ENCODE measurements around the gene MATCAP1. TPM values are rescaled to one million over a fixed set of nuclear protein-coding genes. Genes with fewer than 3 reads are reported as not detected.

Gene MATCAP1
- total and polyA plus RNA-seq, 2 of the 4 experiments (the other 2 are of a cell fraction) = 8.2 to 43.9 TPM

- in situ Hi-C loops (cut with MboI; ENCODE audit: low sequenced_read_pairs) (no loop called here), dilution Hi-C loops (cut with HindIII; ENCODE audit: low sequenced_read_pairs, unreplicated experiment) (no loop called here)
Observed at GRCh38 chr16:67211674-67212073, 27.9 kb upstream of the MATCAP1 start.

More at GRCh38 chr16:67211674-67212073, 27.9 kb upstream of the MATCAP1 start:
- Histone ChIP-seq H3K4ac (ENCODE audit: low read depth, low read length) (no peak overlapping the region), H3K9ac (ENCODE audit: low read depth, low read length) (no peak overlapping the region), H3K56ac (ENCODE audit: extremely low read depth, insufficient read depth, low read length) (no peak overlapping the region), H3K9me1 (ENCODE audit: insufficient read depth, low read length) (peaks cover 20% of the 10 kb centered on the region), H2BK20ac (ENCODE audit: low read depth, low read length) (no peak overlapping the region), H3K9me3 (ENCODE audit: control insufficient read depth, insufficient read depth, low read length) (no peaks in the 10 kb centered on the region), H3K79me1 (ENCODE audit: low read depth in 1 of 2, low read length in 2 of 2) (peaks cover 0 to 9% of the 10 kb centered on the region in 2 experiments; a peak in 1 of 4 replicates), H3K4me1 (ENCODE audit: control insufficient read depth, insufficient read depth, low read length) (peaks cover 8% of the 10 kb centered on the region), H4K20me1 (ENCODE audit: insufficient read depth, low read length) (0 out of 2 replicates have a peak, but pooled peaks cover 6% of the 10 kb centered on the region), H4K91ac (ENCODE audit: insufficient read depth, low read depth, low read length) (no peak overlapping the region), H2AFZ (replicated peaks; ENCODE audit: low read length, poor library complexity) (no peak overlapping the region), H3K18ac (ENCODE audit: low read depth, low read length) (no peak overlapping the region), H3K4me2 (ENCODE audit: low read depth, low read length) (no peak overlapping the region), H2AK5ac (ENCODE audit: low read depth, low read length) (no peak overlapping the region), H2AK9ac (replicated peaks; ENCODE audit: low read depth, low read length, poor library complexity) (no peak overlapping the region), H4K8ac (ENCODE audit: low read depth in 2 of 2, low read length in 2 of 2) (no peak overlapping the region), H3K27ac (ENCODE audit: insufficient read depth, low read length) (no peak overlapping the region), H3K4me3 (ENCODE audit: insufficient read depth, low read depth, low read length) (no peak overlapping the region), H3K14ac (replicated peaks; ENCODE audit: low read depth, low read length) (no peak overlapping the region), H3K27me3 (ENCODE audit: control insufficient read depth, insufficient read depth, low read length) (no peaks in the 10 kb centered on the region), H3K36me3 (ENCODE audit: control insufficient read depth, insufficient read depth, low read length) (no peaks in the 10 kb centered on the region), H2BK5ac (ENCODE audit: low read depth, low read length, poor library complexity, severe bottlenecking) (no peak overlapping the region), H4K5ac (ENCODE audit: low read depth, low read length) (no peak overlapping the region), H3K23ac (ENCODE audit: low read depth, low read length) (no peak overlapping the region), H2BK15ac (ENCODE audit: low read depth, low read length) (no peak overlapping the region), H2BK120ac (ENCODE audit: low read depth, low read length) (no peak overlapping the region)
- DNase-seq = no peak
- ChIA-PET CTCF (interaction anchor here (1.5 kb wide), 1 partner anchor 14 kb away, joined by 3 read pairs; no protein-coding TSS in a partner anchor), POLR2A (ENCODE audit: unreplicated experiment) (no interaction called here)
- intact Hi-C loops (cut with micrococcal nuclease) = no loop called here
- TF ChIP-seq RCOR1 (IDR thresholded peaks at IDR 0.05; ENCODE audit: insufficient replicate concordance, low read length) = no peak
- no peak for TF ChIP-seq SMC3 (IDR thresholded peaks at IDR 0.05; ENCODE audit: low read depth, low read length)
- no peak for TF ChIP-seq FOS (IDR thresholded peaks at IDR 0.05; ENCODE audit: low read depth, low read length)
- no peak for TF ChIP-seq USF2 (IDR thresholded peaks at IDR 0.05; ENCODE audit: low read depth, low read length)
- TF ChIP-seq CEBPB (IDR thresholded peaks at IDR 0.05; ENCODE audit: low read depth, low read length) = no peak
- no peak for TF ChIP-seq RAD21 (IDR thresholded peaks at IDR 0.05; ENCODE audit: low read length)
- no peak for TF ChIP-seq CHD1 (IDR thresholded peaks at IDR 0.05; ENCODE audit: low read depth, low read length)
- TF ChIP-seq MXI1 (IDR thresholded peaks at IDR 0.05; ENCODE audit: borderline replicate concordance, low read depth, low read length) = no peak
- TF ChIP-seq CTCF (conservative IDR thresholded peaks at IDR 0.05; ENCODE audit: low read depth, low read length) = no peak
- TF ChIP-seq ELK1 (IDR thresholded peaks at IDR 0.05; ENCODE audit: borderline replicate concordance, low read depth, low read length) = no peak
- no peak for TF ChIP-seq MAFK (IDR thresholded peaks at IDR 0.05; ENCODE audit: low read depth, low read length)
- no peak for TF ChIP-seq RFX5 (IDR thresholded peaks at IDR 0.05; ENCODE audit: low read depth, low read length)
- no peak for TF ChIP-seq MAZ (IDR thresholded peaks at IDR 0.05; ENCODE audit: borderline replicate concordance, low read depth, low read length)
- no peak for TF ChIP-seq NFE2L2 (IDR thresholded peaks at IDR 0.05; ENCODE audit: low read depth, low read length)
- TF ChIP-seq POLR2A (IDR thresholded peaks at IDR 0.05; ENCODE audit: low read depth, low read length) = no peak
- no peak for TF ChIP-seq BHLHE40 (IDR thresholded peaks at IDR 0.05; ENCODE audit: low read depth, low read length)
- WGBS, 2 experiments (ENCODE audit: extremely low coverage in 2 of 2, insufficient read length in 1 of 2) = 80% methylated on average over 2 of the region's 7 CpGs; no CpG with 5 or more reads in 1 of the 2 experiments
- BruUV-seq (replicated peaks) = no TSS peak
- no peak for ATAC-seq (ENCODE audit: low read depth)

Data from IMR-90 (cell line).